ENCODE measurements around the gene TNFSF13. TPM values are rescaled to one million over a fixed set of nuclear protein-coding genes. Genes with fewer than 3 reads are reported as not detected.

Gene TNFSF13
- total RNA-seq, 1 experiment from 2014 or later: 0.94 TPM

DNA sequence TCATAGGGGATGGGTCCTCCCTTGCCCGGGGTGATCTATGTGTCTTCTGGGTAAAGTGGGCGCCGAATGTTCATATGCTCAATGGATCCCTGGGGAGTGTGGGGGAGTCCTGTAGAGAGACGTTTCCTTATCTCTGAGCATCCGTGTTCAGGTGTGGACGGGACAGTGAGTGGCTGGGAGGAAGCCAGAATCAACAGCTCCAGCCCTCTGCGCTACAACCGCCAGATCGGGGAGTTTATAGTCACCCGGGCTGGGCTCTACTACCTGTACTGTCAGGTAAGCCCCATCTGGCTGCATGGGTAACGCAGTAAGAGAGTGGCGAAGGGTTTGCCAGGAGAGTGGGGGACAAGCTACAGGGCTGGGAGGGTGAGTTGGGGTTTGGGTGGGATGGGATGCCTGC, 1.9 kb upstream of the TNFSF13 start:
- Mint-ChIP-seq H3K27ac (no peak overlapping the region), H3K9me3 (no peaks in the 10 kb centered on the region), H3K4me1 (peaks cover 37 to 54% of the 10 kb centered on the region in 2 experiments), H3K4me3 (no peak overlapping the region), H3K36me3 (ENCODE audit: insufficient read depth in 1 of 3, low read depth in 3 of 3) (no peaks in the 10 kb centered on the region), H3K27me3 (ENCODE audit: low read depth) (peaks cover 5% of the 10 kb centered on the region; the same call in 1 of the 2 replicates)
- no peak overlapping the region for H2AFZ ChIP-seq (ENCODE audit: low read length)
- no peak overlapping the region for H2BK120ac ChIP-seq (ENCODE audit: low read depth, low read length, poor library complexity, severe bottlenecking)
- H3K79me2 ChIP-seq (ENCODE audit: insufficient read depth, low read length): no peaks in the 10 kb centered on the region
- H2BK12ac ChIP-seq (ENCODE audit: insufficient read length, low read depth, low read length): no peak overlapping the region
- H3K4ac ChIP-seq (ENCODE audit: low read depth, low read length): no peak overlapping the region
- TF ChIP-seq, protein P1, sequence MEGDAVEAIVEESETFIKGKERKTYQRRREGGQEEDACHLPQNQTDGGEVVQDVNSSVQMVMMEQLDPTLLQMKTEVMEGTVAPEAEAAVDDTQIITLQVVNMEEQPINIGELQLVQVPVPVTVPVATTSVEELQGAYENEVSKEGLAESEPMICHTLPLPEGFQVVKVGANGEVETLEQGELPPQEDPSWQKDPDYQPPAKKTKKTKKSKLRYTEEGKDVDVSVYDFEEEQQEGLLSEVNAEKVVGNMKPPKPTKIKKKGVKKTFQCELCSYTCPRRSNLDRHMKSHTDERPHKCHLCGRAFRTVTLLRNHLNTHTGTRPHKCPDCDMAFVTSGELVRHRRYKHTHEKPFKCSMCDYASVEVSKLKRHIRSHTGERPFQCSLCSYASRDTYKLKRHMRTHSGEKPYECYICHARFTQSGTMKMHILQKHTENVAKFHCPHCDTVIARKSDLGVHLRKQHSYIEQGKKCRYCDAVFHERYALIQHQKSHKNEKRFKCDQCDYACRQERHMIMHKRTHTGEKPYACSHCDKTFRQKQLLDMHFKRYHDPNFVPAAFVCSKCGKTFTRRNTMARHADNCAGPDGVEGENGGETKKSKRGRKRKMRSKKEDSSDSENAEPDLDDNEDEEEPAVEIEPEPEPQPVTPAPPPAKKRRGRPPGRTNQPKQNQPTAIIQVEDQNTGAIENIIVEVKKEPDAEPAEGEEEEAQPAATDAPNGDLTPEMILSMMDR (conservative IDR thresholded peaks at IDR 0.05): no peak
- no peak overlapping the region for H3K23ac ChIP-seq (ENCODE audit: insufficient read length, low read depth, low read length)
- H3K27ac ChIP-seq (ENCODE audit: insufficient read length, low read depth, low read length): no peak overlapping the region
- no peaks in the 10 kb centered on the region for H3K9me3 ChIP-seq (ENCODE audit: control insufficient read depth, low read depth, low read length)
- H4K91ac ChIP-seq (ENCODE audit: insufficient read length, low read depth, low read length): no peak overlapping the region
- no peak overlapping the region for H3T11ph ChIP-seq (ENCODE audit: low read length)
- H2BK5ac ChIP-seq (ENCODE audit: insufficient read length, low read length): no peak overlapping the region
- H3K14ac ChIP-seq (ENCODE audit: insufficient read depth, low read length): no peak overlapping the region
- H3K23me2 ChIP-seq (ENCODE audit: insufficient read length, low read depth, low read length, poor library complexity, severe bottlenecking): peaks cover 6% of the 10 kb centered on the region
- no peak overlapping the region for H3K56ac ChIP-seq (ENCODE audit: insufficient read length, low read depth, low read length)
- H3K27me3 ChIP-seq (ENCODE audit: insufficient read depth, low read length): no peaks in the 10 kb centered on the region
- DNase-seq: no peak
- H4K5ac ChIP-seq (ENCODE audit: insufficient read length, low read depth, low read length): no peak overlapping the region
- no peak overlapping the region for H3K18ac ChIP-seq (ENCODE audit: insufficient read length, low read depth, low read length)
- no peak overlapping the region for H3K4me2 ChIP-seq (ENCODE audit: insufficient read depth, insufficient read length, low read length)
- H2BK20ac ChIP-seq (ENCODE audit: low read depth, low read length, poor library complexity, severe bottlenecking): no peak overlapping the region
- H3K4me1 ChIP-seq (ENCODE audit: insufficient read depth, low read length): 0 out of 2 replicates have a peak, but pooled peaks cover 2% of the 10 kb centered on the region
- no peak overlapping the region for H3K9ac ChIP-seq (ENCODE audit: extremely low read depth, insufficient read length, low read length)
- no peak overlapping the region for H4K8ac ChIP-seq (replicated peaks; ENCODE audit: insufficient read length, low read depth, low read length)
- no CpG with 5 or more reads among the region's 12 CpGs for WGBS (ENCODE audit: extremely low coverage, insufficient read length, low lambda C conversion rate)
- H2BK15ac ChIP-seq (ENCODE audit: low read depth, low read length): no peak overlapping the region
- H2AK5ac ChIP-seq (ENCODE audit: insufficient read length, low read length): no peak overlapping the region
- H4K20me1 ChIP-seq (ENCODE audit: control insufficient read depth, insufficient read depth, insufficient read length): no peaks in the 10 kb centered on the region
- H3K79me1 ChIP-seq (ENCODE audit: insufficient read depth, low read depth, low read length, poor library complexity, severe bottlenecking): no peaks in the 10 kb centered on the region
